ENCODE results near the gene GPA33. TPM values are rescaled to one million over a fixed set of nuclear protein-coding genes. Genes with fewer than 3 reads are reported as not detected.

GPA33 gene
- polyA plus RNA-seq (not detected in 3 replicates), polyA minus RNA-seq (not detected in 3 replicates)
- polyA plus RNA-seq (2011; ENCODE audit: low read depth): not detected
- not detected in 2 replicates for polyA plus RNA-seq (2011; cell fraction: cytosol; rRNA removed)
- not detected in 2 replicates for polyA plus RNA-seq (2011; cell fraction: nucleus; rRNA removed)
- polyA plus RNA-seq (2012; ENCODE audit: low replicate concordance): not detected in 2 replicates
- polyA minus RNA-seq (2011; cell fraction: cytosol; rRNA and poly(A)+ RNA removed): not detected
- polyA minus RNA-seq (2011; cell fraction: nucleus; rRNA and poly(A)+ RNA removed): not detected in 2 replicates

DNA sequence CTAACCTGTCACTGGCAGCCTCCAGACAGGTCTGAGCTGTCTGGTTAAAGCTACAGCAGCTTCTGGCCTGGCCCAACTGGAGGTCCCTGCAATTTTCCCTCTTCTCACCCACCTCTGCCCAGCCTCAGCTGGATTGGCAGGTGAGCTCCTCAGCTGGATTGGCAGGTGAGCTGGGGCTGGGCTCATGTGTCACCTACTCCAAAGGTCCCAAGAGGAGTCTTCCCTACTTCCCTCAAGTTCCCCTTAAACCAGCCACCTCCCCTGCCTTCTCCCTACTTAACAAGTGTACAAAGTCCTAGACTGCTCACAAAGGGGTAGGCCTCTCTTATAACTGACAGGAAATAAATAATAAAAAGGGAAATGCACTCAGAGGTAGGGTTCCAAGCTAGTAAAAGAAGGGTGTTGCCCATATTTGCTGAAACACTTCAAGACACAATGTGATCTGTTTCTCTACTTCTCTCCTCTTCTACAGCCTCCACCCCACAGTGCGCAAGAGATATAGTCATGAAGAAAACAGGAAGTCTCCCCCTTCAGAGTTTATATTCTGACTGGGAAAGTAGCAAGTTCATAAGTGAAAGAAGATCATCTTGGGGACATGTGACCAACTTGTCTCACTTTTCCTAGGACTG lies at the start of gene GPA33:
TSS of gene GPA33 (minus strand) at position 64 of the 629 bp plus-strand sequence. CDS start 90 bp downstream, outside the sequence.
- FAIRE-seq: no peak
- Histone ChIP-seq H3K79me2 (ENCODE audit: control insufficient read depth, insufficient read depth, low read length) (no peaks in the 10 kb centered on the region), H3K27ac (ENCODE audit: control insufficient read depth, insufficient read depth, low read length) (no peak within 1 kb of the TSS), H3K4me1 (ENCODE audit: control insufficient read depth, extremely low read depth, insufficient read depth, low read length) (peaks cover 8% of the 10 kb centered on the region), H4K20me1 (ENCODE audit: control insufficient read depth, extremely low read depth, insufficient read depth, low read length) (no peaks in the 10 kb centered on the region), H2AFZ (ENCODE audit: control insufficient read depth, low read length) (no peak within 1 kb of the TSS), H3K27me3 (ENCODE audit: control insufficient read depth, extremely low read depth, insufficient read depth, low read length) (no peaks in the 10 kb centered on the region), H3K9me1 (ENCODE audit: control insufficient read depth, extremely low read depth, insufficient read depth, low read length) (no peaks in the 10 kb centered on the region), H3K9ac (ENCODE audit: control insufficient read depth, extremely low read depth, insufficient read depth, low read length) (no peak within 1 kb of the TSS), H3K4me2 (ENCODE audit: control insufficient read depth, extremely low read depth, insufficient read depth, low read depth, low read length) (no peak within 1 kb of the TSS), H3K4me3 (ENCODE audit: control insufficient read depth in 2 of 3, extremely low read depth in 1 of 3, insufficient read depth in 2 of 3, low read depth in 1 of 3, low read length in 3 of 3) (no peak within 1 kb of the TSS), H3K36me3 (ENCODE audit: control insufficient read depth in 2 of 2, extremely low read depth in 1 of 2, insufficient read depth in 2 of 2, low read length in 2 of 2) (no peaks in the 10 kb centered on the region), H3K9me3 (ENCODE audit: control insufficient read depth, low read depth, low read length) (no peaks in the 10 kb centered on the region)
- TF ChIP-seq CTCF (optimal IDR thresholded peaks at IDR 0.05 in 1 of 3, IDR thresholded peaks at IDR 0.05 in 1 of 3, conservative IDR thresholded peaks at IDR 0.05 in 1 of 3; ENCODE audit: extremely low read depth in 1 of 3, insufficient read depth in 2 of 3, low read length in 3 of 3) (no peak), EZH2 (IDR thresholded peaks at IDR 0.05; ENCODE audit: low read length) (no peak)
- dilution Hi-C loops (cut with MboI; ENCODE audit: extremely low pct_ligation_motif_present, low sequenced_read_pairs): no loop called here
- no peak for DNase-seq (ENCODE audit: low read depth, low spot score)

DNA sequence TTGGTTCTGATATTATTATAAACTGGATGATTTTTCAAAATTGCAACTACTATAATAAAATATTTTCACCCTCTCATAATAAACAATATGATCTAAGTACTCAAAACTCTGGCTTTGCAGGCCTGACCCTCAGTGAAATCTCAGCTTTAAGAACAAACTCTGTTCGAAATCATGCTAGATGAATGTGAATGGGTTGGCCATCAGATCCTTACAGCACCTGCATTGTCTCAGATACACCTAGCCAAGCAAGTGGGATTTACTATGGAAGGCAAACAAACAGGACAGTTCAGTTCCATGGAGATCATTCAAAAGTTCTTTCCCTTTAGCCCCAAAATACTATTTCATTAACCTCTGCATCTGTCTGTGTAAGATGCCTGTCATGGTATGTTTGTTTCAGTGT lies 48.5 kb upstream of the GPA33 start:
- H3K9me3 ChIP-seq (ENCODE audit: control insufficient read depth, low read depth, low read length): no peaks in the 10 kb centered on the region
- H3K27me3 ChIP-seq (ENCODE audit: control insufficient read depth, extremely low read depth, insufficient read depth, low read length): no peaks in the 10 kb centered on the region
- TF ChIP-seq CTCF (optimal IDR thresholded peaks at IDR 0.05 in 1 of 3, IDR thresholded peaks at IDR 0.05 in 1 of 3, conservative IDR thresholded peaks at IDR 0.05 in 1 of 3; ENCODE audit: extremely low read depth in 1 of 3, insufficient read depth in 2 of 3, low read length in 3 of 3) (no peak), EZH2 (IDR thresholded peaks at IDR 0.05; ENCODE audit: low read length) (no peak)
- no peaks in the 10 kb centered on the region for H3K36me3 ChIP-seq (ENCODE audit: control insufficient read depth in 2 of 2, extremely low read depth in 1 of 2, insufficient read depth in 2 of 2, low read length in 2 of 2)
- H2AFZ ChIP-seq (ENCODE audit: control insufficient read depth, low read length): no peak overlapping the region
- no peak overlapping the region for H3K9ac ChIP-seq (ENCODE audit: control insufficient read depth, extremely low read depth, insufficient read depth, low read length)
- H3K4me3 ChIP-seq (ENCODE audit: control insufficient read depth in 2 of 3, extremely low read depth in 1 of 3, insufficient read depth in 2 of 3, low read depth in 1 of 3, low read length in 3 of 3): no peak overlapping the region
- FAIRE-seq (no peak), DNase-seq (ENCODE audit: low read depth, low spot score) (no peak)
- dilution Hi-C loops (cut with MboI; ENCODE audit: extremely low pct_ligation_motif_present, low sequenced_read_pairs): no loop called here
- H3K27ac ChIP-seq (ENCODE audit: control insufficient read depth, insufficient read depth, low read length): no peak overlapping the region
- no peaks in the 10 kb centered on the region for H3K79me2 ChIP-seq (ENCODE audit: control insufficient read depth, insufficient read depth, low read length)
- peaks cover 8% of the 10 kb centered on the region for H3K4me1 ChIP-seq (ENCODE audit: control insufficient read depth, extremely low read depth, insufficient read depth, low read length)
- no peak overlapping the region for H3K4me2 ChIP-seq (ENCODE audit: control insufficient read depth, extremely low read depth, insufficient read depth, low read depth, low read length)
- no peaks in the 10 kb centered on the region for H4K20me1 ChIP-seq (ENCODE audit: control insufficient read depth, extremely low read depth, insufficient read depth, low read length)
- H3K9me1 ChIP-seq (ENCODE audit: control insufficient read depth, extremely low read depth, insufficient read depth, low read length): no peaks in the 10 kb centered on the region

All from keratinocyte (primary cell).